ENCODE data around the gene EXOC3L1.

EXOC3L1 gene

DNA sequence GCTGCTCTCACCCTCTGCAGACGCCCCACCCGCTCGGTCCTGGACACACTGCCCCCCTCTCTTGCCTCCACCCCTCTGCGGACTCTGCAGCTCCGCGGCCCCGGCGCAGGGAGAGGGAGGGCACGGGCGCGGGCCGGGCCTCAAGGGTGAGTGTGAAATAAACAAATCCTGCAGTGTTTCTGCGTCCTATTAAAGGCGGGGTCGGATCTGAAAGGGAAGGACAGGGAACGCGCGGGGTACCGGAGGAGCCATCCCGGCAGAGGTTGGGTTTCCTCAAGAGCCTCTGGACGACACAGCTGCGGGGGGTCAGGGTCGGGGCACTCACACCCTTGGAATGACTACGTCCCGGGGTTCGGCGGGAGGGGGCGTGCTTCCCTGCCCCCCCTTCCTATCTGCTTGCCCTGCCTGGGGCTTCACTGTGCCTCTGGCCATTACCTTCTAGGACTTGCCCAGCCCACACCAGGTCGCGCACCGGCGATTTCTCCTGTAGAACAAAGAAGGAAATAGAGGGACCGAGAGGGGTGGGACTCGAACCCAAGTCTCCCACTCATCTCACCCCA, 25.9 kb downstream of the EXOC3L1 start:
- no peak for DNase-seq

DNA sequence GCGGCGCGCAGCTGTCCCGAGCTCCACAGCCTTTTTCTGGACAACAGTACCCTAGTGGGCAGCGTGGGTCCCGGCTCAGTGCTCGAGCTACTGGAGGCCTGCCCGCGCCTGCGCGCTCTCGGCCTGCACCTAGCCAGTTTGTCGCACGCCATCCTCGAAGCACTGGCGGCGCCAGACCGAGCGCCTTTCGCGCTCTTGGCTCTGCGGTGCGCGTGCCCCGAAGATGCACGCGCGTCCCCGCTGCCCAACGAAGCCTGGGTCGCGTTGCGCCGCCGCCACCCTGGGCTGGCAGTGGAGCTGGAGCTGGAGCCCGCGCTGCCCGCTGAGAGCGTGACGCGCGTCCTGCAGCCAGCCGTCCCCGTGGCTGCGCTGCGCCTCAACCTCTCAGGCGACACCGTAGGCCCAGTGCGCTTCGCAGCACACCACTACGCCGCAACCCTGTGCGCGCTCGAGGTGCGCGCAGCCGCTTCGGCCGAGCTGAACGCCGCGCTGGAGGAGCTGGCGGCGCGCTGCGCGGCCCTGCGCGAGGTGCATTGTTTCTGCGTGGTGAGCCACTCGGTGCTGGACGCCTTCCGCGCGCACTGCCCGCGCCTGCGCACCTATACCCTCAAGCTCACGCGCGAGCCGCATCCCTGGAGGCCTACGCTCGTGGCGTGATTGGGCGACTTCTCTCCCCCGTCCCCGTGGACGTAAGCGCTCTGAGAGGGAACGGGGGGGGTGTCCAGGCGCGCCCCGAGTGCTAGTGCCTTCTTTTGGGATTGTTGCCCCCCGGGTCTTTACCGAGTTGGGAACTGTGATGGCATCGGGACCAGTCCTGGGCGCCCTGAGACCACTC, 26.6 kb downstream of the EXOC3L1 start:
- peak; percentile 41 to 61 for DNase-seq
- no peak for TF ChIP-seq GATA1 (IDR thresholded peaks at IDR 0.05; ENCODE audit: low read depth, low read length)
- no peak for TF ChIP-seq POLR2A (IDR thresholded peaks at IDR 0.05; ENCODE audit: low read length)

More for the DNA sequence above, 25.9 kb downstream of the EXOC3L1 start:
- TF ChIP-seq POLR2A (IDR thresholded peaks at IDR 0.05; ENCODE audit: low read length), result no peak
- TF ChIP-seq GATA1 (IDR thresholded peaks at IDR 0.05; ENCODE audit: low read depth, low read length), result no peak

- no peak for TF ChIP-seq POLR2A (IDR thresholded peaks at IDR 0.05; ENCODE audit: low read length)
- no peak for TF ChIP-seq GATA1 (IDR thresholded peaks at IDR 0.05; ENCODE audit: low read depth, low read length)
- no peak for DNase-seq
These were observed 27.3 kb downstream of the EXOC3L1 start for GRCh38 chr16:67162506-67163163.

DNA sequence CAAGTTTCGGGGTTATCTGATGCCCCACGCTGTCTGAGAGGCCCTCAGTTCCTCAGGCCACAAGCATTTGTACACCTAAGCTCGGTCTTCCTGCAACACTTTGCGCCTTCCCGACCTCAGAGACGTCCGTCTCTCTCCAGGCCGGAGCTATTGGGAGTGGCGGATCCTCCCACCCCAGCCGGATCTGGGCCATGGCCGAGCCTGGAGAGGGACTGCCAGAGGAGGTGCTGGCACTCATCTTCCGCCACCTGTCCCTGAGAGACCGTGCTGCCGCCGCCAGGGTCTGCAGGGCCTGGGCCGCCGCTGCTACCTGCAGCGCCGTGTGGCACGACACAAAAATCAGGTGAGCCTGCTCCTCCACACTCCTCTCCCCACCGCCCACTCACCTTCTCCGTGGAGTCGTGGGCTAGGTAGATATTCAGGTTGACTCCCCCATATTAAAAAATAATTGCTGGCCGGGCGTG, 28.3 kb downstream of the EXOC3L1 start:
- TF ChIP-seq GATA1 (IDR thresholded peaks at IDR 0.05; ENCODE audit: low read depth, low read length) (no peak), POLR2A (IDR thresholded peaks at IDR 0.05; ENCODE audit: low read length) (no peak)
- no peak for DNase-seq

GRCh38 chr16:67158637-67159600, 31.0 kb downstream of the EXOC3L1 start:
- TF ChIP-seq GATA1 (IDR thresholded peaks at IDR 0.05; ENCODE audit: low read depth, low read length) (no peak), POLR2A (IDR thresholded peaks at IDR 0.05; ENCODE audit: low read length) (no peak)
- peak; percentile 42 to 55 for DNase-seq

- DNase-seq, result no peak
- TF ChIP-seq POLR2A (IDR thresholded peaks at IDR 0.05; ENCODE audit: low read length), result no peak
- no peak for TF ChIP-seq GATA1 (IDR thresholded peaks at IDR 0.05; ENCODE audit: low read depth, low read length)
These were observed 31.9 kb downstream of the EXOC3L1 start for GRCh38 chr16:67157892-67158635.

- TF ChIP-seq POLR2A (IDR thresholded peaks at IDR 0.05; ENCODE audit: low read length), result no peak
- no peak for TF ChIP-seq GATA1 (IDR thresholded peaks at IDR 0.05; ENCODE audit: low read depth, low read length)
- DNase-seq, result no peak
These were observed 32.7 kb downstream of the EXOC3L1 start for GRCh38 chr16:67157106-67157748.

- TF ChIP-seq POLR2A (IDR thresholded peaks at IDR 0.05; ENCODE audit: low read length) (no peak), GATA1 (IDR thresholded peaks at IDR 0.05; ENCODE audit: low read depth, low read length) (no peak)
- no peak for DNase-seq
These were observed 33.6 kb downstream of the EXOC3L1 start for GRCh38 chr16:67156143-67156844.

- peak; percentile 80 to 89 for DNase-seq
- TF ChIP-seq GATA1 (IDR thresholded peaks at IDR 0.05; ENCODE audit: low read depth, low read length) (no peak), POLR2A (IDR thresholded peaks at IDR 0.05; ENCODE audit: low read length) (no peak)
These were observed 34.4 kb downstream of the EXOC3L1 start for GRCh38 chr16:67155295-67156142.

DNA sequence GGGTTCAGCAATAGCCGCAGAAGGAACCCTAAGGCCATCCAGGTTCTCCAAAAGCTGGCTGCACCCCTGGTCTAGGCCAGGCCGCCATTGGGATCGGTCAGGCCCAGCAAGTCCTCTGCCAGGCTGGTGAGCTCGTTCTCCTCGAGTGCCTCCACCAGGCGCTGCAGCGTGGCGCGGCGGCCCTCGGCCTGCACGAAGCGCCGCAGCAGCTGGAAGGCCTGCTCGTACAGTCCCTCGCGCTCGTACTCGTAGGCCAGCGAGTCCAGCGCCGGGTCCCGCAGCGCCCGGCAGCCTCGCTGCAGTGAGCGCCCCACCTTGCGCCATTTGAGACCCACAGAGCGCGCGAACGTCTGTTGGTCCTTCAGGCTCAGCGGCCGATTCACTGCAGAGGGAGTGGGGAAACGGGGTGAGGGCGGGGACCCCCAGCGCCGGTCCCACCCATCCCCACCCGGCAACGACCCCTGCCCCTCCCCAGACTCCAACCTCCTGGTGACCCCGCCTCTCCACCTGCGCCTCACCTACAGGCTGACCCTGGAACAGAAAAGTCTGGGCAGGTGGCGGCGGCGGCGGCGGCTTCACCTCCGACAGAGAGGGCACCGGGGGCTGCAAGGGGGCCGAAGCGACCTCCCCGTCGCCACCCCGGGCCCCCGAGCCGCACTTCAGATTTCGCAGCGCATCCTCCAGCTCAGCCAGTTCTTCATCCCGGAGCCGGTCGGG, 35.2 kb downstream of the EXOC3L1 start:
- TF ChIP-seq POLR2A (IDR thresholded peaks at IDR 0.05; ENCODE audit: low read length) (no peak), GATA1 (IDR thresholded peaks at IDR 0.05; ENCODE audit: low read depth, low read length) (no peak)
- DNase-seq, result no peak
